Measurements from ENCODE around the gene GRIK4. TPM values are rescaled to one million over a fixed set of nuclear protein-coding genes. Genes with fewer than 3 reads are reported as not detected.

GRIK4 gene
- total and polyA plus RNA-seq, 4 donors = 0.05 to 0.25 (median 0.06) TPM; not detected in 1

GRCh38 chr11:120903686-120904085, 392.1 kb downstream of the GRIK4 start:
- Histone ChIP-seq H3K9me3 (ENCODE audit: control insufficient read depth in 4 of 4, low read length in 3 of 4) (no peaks in the 10 kb centered on the region), H3K27me3 (ENCODE audit: control insufficient read depth in 4 of 4, insufficient read depth in 4 of 4, low read length in 3 of 4) (no peaks in the 10 kb centered on the region), H3K36me3 (ENCODE audit: control insufficient read depth in 4 of 4, insufficient read depth in 3 of 4, low read depth in 1 of 4, low read length in 3 of 4) (no peaks in the 10 kb centered on the region), H3K4me3 (ENCODE audit: low read depth in 1 of 3, low read length in 3 of 3) (no peak overlapping the region), H3K4me1 (ENCODE audit: control insufficient read depth in 4 of 4, insufficient read depth in 4 of 4, low read length in 3 of 4) (no peaks in the 10 kb centered on the region), H3K9ac (ENCODE audit: low read depth in 1 of 2, low read length in 2 of 2) (no peak overlapping the region), H3K27ac (ENCODE audit: low read depth in 1 of 2, low read length in 2 of 2) (no peak overlapping the region)
- no peak for TF ChIP-seq REST (IDR thresholded peaks at IDR 0.05)
- no peak for TF ChIP-seq GABPA (IDR thresholded peaks at IDR 0.05 in 1 of 2, conservative IDR thresholded peaks at IDR 0.05 in 1 of 2)
- no peak for TF ChIP-seq MAX (IDR thresholded peaks at IDR 0.05)
- TF ChIP-seq TAF1 (conservative IDR thresholded peaks at IDR 0.05) = no peak
- 70% methylated on average over 9 of the region's 9 CpGs for WGBS
- no peak for DNase-seq (ENCODE audit: low spot score)

GRCh38 chr11:120904116-120904515, 392.6 kb downstream of the GRIK4 start:
- no peaks in the 10 kb centered on the region for H3K4me1 ChIP-seq (ENCODE audit: control insufficient read depth in 4 of 4, insufficient read depth in 4 of 4, low read length in 3 of 4)
- H3K27ac ChIP-seq (ENCODE audit: low read depth in 1 of 2, low read length in 2 of 2) = no peak overlapping the region
- H3K4me3 ChIP-seq (ENCODE audit: low read depth in 1 of 3, low read length in 3 of 3) = no peak overlapping the region
- no peaks in the 10 kb centered on the region for H3K36me3 ChIP-seq (ENCODE audit: control insufficient read depth in 4 of 4, insufficient read depth in 3 of 4, low read depth in 1 of 4, low read length in 3 of 4)
- no peak for TF ChIP-seq EGR1 (IDR thresholded peaks at IDR 0.05; ENCODE audit: low read depth in 2 of 2)
- no peak for TF ChIP-seq ZBTB33 (IDR thresholded peaks at IDR 0.05)
- TF ChIP-seq TAF1 (conservative IDR thresholded peaks at IDR 0.05) = no peak
- no peak for TF ChIP-seq SP1 (IDR thresholded peaks at IDR 0.05)
- TF ChIP-seq MAX (IDR thresholded peaks at IDR 0.05) = no peak
- no peak for TF ChIP-seq REST (IDR thresholded peaks at IDR 0.05)
- TF ChIP-seq RXRA (IDR thresholded peaks at IDR 0.05) = no peak
- no peak for TF ChIP-seq RAD21 (IDR thresholded peaks at IDR 0.05)
- no peak for TF ChIP-seq HNF4A (conservative IDR thresholded peaks at IDR 0.05)
- no peak for TF ChIP-seq FOXA2 (IDR thresholded peaks at IDR 0.05)
- TF ChIP-seq CTCF (IDR thresholded peaks at IDR 0.05; ENCODE audit: low read depth, low read length, missing input control) = no peak
- no peak for TF ChIP-seq YY1 (IDR thresholded peaks at IDR 0.05)
- no peak for TF ChIP-seq HNF4G (IDR thresholded peaks at IDR 0.05)
- no peak for TF ChIP-seq NR2F2 (IDR thresholded peaks at IDR 0.05)
- TF ChIP-seq GABPA (IDR thresholded peaks at IDR 0.05 in 1 of 2, conservative IDR thresholded peaks at IDR 0.05 in 1 of 2) = no peak
- no peak for TF ChIP-seq ATF3 (IDR thresholded peaks at IDR 0.05)
- no peak for TF ChIP-seq JUND (IDR thresholded peaks at IDR 0.05)
- no peak for TF ChIP-seq FOXA1 (IDR thresholded peaks at IDR 0.05)
- no peaks in the 10 kb centered on the region for H3K27me3 ChIP-seq (ENCODE audit: control insufficient read depth in 4 of 4, insufficient read depth in 4 of 4, low read length in 3 of 4)
- H3K9ac ChIP-seq (ENCODE audit: low read depth in 1 of 2, low read length in 2 of 2) = no peak overlapping the region
- DNase-seq (ENCODE audit: low spot score) = no peak
- WGBS = 86% methylated on average over 4 of the region's 4 CpGs
- H3K9me3 ChIP-seq (ENCODE audit: control insufficient read depth in 4 of 4, low read length in 3 of 4) = no peaks in the 10 kb centered on the region

All from liver (tissue), 9 donors.